Measurements from ENCODE around the gene ZNF560. TPM values are rescaled to one million over a fixed set of nuclear protein-coding genes. Genes with fewer than 3 reads are reported as not detected.

The ZNF560 gene
- total and polyA plus RNA-seq, 10 donors = 0.02 to 0.19 (median 0.04) TPM; not detected in 7

- no peak for TF ChIP-seq POLR2A (IDR thresholded peaks at IDR 0.05)
- no peak for TF ChIP-seq CTCF (IDR thresholded peaks at IDR 0.05 in 8 of 11, conservative IDR thresholded peaks at IDR 0.05 in 3 of 11)
- no peak for TF ChIP-seq POLR2AphosphoS5 (IDR thresholded peaks at IDR 0.05)
- H3K9me3 ChIP-seq = peaks cover 56 to 100% (median 100%) of the 10 kb centered on the region in 8 donors
- WGBS, 5 donors = 96 to 99% (median 97%) methylated on average over 5 of the region's 5 CpGs
Observed at GRCh38 chr19:9528757-9529336, 30.4 kb upstream of the ZNF560 start.

GRCh38 chr19:9523885-9524474, 25.6 kb upstream of the ZNF560 start:
- peaks cover 53 to 100% (median 100%) of the 10 kb centered on the region in 8 donors for H3K9me3 ChIP-seq
- peak overlapping the region in 1 of 8 donors; percentile 19 for H3K4me3 ChIP-seq
- no peak for DNase-seq
- H3K4me1 ChIP-seq = no peaks in the 10 kb centered on the region
- H3K27me3 ChIP-seq (replicated peaks in 1 of 7) = no peaks in the 10 kb centered on the region
- WGBS, 5 donors = 90 to 100% (median 97%) methylated on average over 1 of the region's 1 CpG
- intact Hi-C loops (cut with DNase I; ENCODE audit: low total_unique reads) = no loop called here
- no peak overlapping the region for H3K27ac ChIP-seq
- no peak for TF ChIP-seq POLR2AphosphoS5 (IDR thresholded peaks at IDR 0.05)
- no peak for TF ChIP-seq CTCF (IDR thresholded peaks at IDR 0.05 in 8 of 11, conservative IDR thresholded peaks at IDR 0.05 in 3 of 11)
- TF ChIP-seq POLR2A (IDR thresholded peaks at IDR 0.05) = no peak
- H3K36me3 ChIP-seq = peaks cover 7 to 64% (median 30%) of the 10 kb centered on the region in 6 donors

More at GRCh38 chr19:9528757-9529336, 30.4 kb upstream of the ZNF560 start:
- Histone ChIP-seq H3K4me3 (peak overlapping the region in 1 of 8 donors; percentile 23), H3K27ac (no peak overlapping the region), H3K36me3 (peaks cover 49 to 97% (median 75%) of the 10 kb centered on the region in 6 donors), H3K27me3 (replicated peaks in 1 of 7) (no peaks in the 10 kb centered on the region), H3K4me1 (no peaks in the 10 kb centered on the region)
- intact Hi-C loops (cut with DNase I; ENCODE audit: low total_unique reads) = no loop called here
- no peak for DNase-seq

- H3K4me3 ChIP-seq = no peak overlapping the region
- intact Hi-C loops (cut with DNase I; ENCODE audit: low total_unique reads) = no loop called here
- H3K4me1 ChIP-seq = no peaks in the 10 kb centered on the region
- TF ChIP-seq POLR2AphosphoS5 (IDR thresholded peaks at IDR 0.05) (no peak), POLR2A (IDR thresholded peaks at IDR 0.05) (no peak), CTCF (IDR thresholded peaks at IDR 0.05 in 8 of 11, conservative IDR thresholded peaks at IDR 0.05 in 3 of 11) (no peak)
- whole genome bisulfite sequencing, 5 donors = 82 to 93% (median 90%) methylated on average over 3 of the region's 3 CpGs
- no peaks in the 10 kb centered on the region for H3K27me3 ChIP-seq (replicated peaks in 1 of 7)
- no peak for DNase-seq
- no peak overlapping the region for H3K27ac ChIP-seq
- peaks cover 14 to 100% (median 98%) of the 10 kb centered on the region in 8 donors for H3K9me3 ChIP-seq
- H3K36me3 ChIP-seq = no peaks in the 10 kb centered on the region
Observed at GRCh38 chr19:9507285-9507684, 8.9 kb upstream of the ZNF560 start.

- WGBS, 5 donors = 87 to 97% (median 91%) methylated on average over 1 of the region's 1 CpG
- Histone ChIP-seq H3K4me1 (no peaks in the 10 kb centered on the region), H3K4me3 (no peak overlapping the region), H3K36me3 (no peaks in the 10 kb centered on the region), H3K9me3 (peaks cover 13 to 100% (median 100%) of the 10 kb centered on the region in 8 donors), H3K27ac (no peak overlapping the region), H3K27me3 (replicated peaks in 1 of 7) (peaks cover 0 to 26% (median 0%) of the 10 kb centered on the region in 7 donors)
- DNase-seq = no peak
- TF ChIP-seq POLR2A (IDR thresholded peaks at IDR 0.05) (no peak), POLR2AphosphoS5 (IDR thresholded peaks at IDR 0.05) (no peak), CTCF (IDR thresholded peaks at IDR 0.05 in 8 of 11, conservative IDR thresholded peaks at IDR 0.05 in 3 of 11) (no peak)
- intact Hi-C loops (cut with DNase I; ENCODE audit: low total_unique reads) = no loop called here
Observed at GRCh38 chr19:9500796-9501195, 2.4 kb upstream of the ZNF560 start.
